HFF-Myc (cell line): ENCODE results near the gene ZEB2.

ENCODE experiments used
- DNase-seq: peaks from one replicate; pipeline ENCODE4 v3.0.0-alpha.2; 2011; ENCODE audit warnings: low read depth; ENCODE audit errors: extremely low read depth
- H3K4me3 ChIP-seq: replicated peaks from 2 replicates; pipeline ENCODE4 v1.5.1; 2011; ENCODE audit warnings: low read depth, mild to moderate bottlenecking, control low read depth, low read length
- CTCF ChIP-seq: IDR thresholded peaks from 2 replicates; pipeline ENCODE4 v1.5.1; 2012; ENCODE audit warnings: mild to moderate bottlenecking, low read depth, low read length, control low read depth; ENCODE audit errors: missing control alignments

ZEB2 gene

GRCh38 chr2:144505245-144505831, 14.6 kb downstream of the ZEB2 start:
- DNase-seq: no peak
- H3K4me3 ChIP-seq: no peak overlapping the region
- no peak for TF ChIP-seq CTCF

GRCh38 chr2:144504218-144504641, 15.7 kb downstream of the ZEB2 start:
- no peak overlapping the region for H3K4me3 ChIP-seq
- no peak for DNase-seq
- TF ChIP-seq CTCF: no peak

- H3K4me3 ChIP-seq: no peak overlapping the region
- DNase-seq: no peak
- no peak for TF ChIP-seq CTCF
Observed at GRCh38 chr2:144503242-144503641, 16.7 kb downstream of the ZEB2 start.

- H3K4me3 ChIP-seq: no peak overlapping the region
- DNase-seq: no peak
- no peak for TF ChIP-seq CTCF
Observed at GRCh38 chr2:144502369-144502768, 17.6 kb downstream of the ZEB2 start.

- no peak for TF ChIP-seq CTCF
- no peak overlapping the region for H3K4me3 ChIP-seq
- DNase-seq: no peak
Observed at GRCh38 chr2:144501627-144502026, 18.3 kb downstream of the ZEB2 start.

- TF ChIP-seq CTCF: no peak
- H3K4me3 ChIP-seq: no peak overlapping the region
- DNase-seq: no peak
Observed at GRCh38 chr2:144501118-144501517, 18.8 kb downstream of the ZEB2 start.

GRCh38 chr2:144500563-144500962, 19.4 kb downstream of the ZEB2 start:
- TF ChIP-seq CTCF: no peak

More at GRCh38 chr2:144500563-144500962, 19.4 kb downstream of the ZEB2 start:
- DNase-seq: no peak
- no peak overlapping the region for H3K4me3 ChIP-seq
